ENCODE results near the gene DIAPH1.

Gene DIAPH1

DNA sequence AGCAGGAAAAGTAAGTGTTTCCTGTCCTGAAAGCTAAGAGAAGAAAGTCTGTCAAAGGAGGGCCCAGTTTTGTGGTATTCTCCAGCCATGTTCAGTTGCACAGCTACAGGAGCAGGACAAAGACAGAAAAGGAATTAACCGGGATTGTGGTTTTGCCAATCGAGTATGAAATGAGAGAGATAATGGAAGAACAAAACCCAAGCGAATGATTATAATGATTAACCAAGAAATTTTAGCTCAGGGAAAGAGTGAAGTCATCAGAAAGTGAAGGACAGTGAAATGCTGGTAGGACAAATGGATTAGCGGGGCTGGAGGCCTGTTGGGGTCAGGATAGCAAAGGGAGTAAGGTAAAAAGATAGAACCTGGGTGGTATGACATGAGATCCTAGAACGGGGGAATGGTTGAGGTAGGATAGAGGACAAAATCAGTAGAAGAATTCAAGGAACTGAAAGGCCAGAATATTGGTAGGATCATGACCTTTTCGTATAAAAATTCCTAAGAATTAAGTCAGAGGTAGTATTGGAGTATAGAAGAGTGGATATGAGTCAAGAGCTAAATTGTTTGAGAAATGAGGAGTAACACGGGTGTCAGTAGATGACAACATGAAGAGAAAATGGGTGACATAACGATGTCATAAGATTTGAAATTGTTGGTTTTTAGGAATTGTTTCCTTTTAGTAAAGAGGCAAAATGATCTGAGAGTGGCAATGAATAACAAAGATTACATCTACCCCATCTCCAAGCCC is 52.8 kb downstream of the DIAPH1 start:
- in situ Hi-C loops (cut with MboI; ENCODE audit: low sequenced_read_pairs): no loop called here

DNA sequence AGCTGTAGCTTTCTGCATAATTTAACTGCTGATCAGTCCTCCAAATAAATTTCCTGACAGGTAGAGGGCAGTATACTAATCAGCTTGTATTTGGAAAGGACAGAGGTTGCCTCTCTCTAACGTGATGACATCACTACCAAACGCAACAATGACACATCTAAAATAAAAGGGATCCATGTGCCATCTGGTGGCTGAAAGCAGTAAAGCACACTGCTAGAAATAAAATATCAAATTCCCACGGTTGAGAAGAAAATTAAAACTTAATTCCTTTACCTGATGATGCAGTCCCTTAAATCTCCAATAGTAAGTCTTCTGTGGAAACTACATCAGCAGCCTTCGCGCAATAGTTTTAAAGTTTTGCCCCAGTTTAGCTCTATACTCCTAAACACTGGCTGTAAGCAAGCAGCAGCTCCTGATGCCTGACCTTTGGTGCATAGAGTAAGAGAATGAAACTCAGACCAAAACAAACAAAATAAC is 54.5 kb downstream of the DIAPH1 start:
- in situ Hi-C loops (cut with MboI; ENCODE audit: low sequenced_read_pairs): no loop called here

DNA sequence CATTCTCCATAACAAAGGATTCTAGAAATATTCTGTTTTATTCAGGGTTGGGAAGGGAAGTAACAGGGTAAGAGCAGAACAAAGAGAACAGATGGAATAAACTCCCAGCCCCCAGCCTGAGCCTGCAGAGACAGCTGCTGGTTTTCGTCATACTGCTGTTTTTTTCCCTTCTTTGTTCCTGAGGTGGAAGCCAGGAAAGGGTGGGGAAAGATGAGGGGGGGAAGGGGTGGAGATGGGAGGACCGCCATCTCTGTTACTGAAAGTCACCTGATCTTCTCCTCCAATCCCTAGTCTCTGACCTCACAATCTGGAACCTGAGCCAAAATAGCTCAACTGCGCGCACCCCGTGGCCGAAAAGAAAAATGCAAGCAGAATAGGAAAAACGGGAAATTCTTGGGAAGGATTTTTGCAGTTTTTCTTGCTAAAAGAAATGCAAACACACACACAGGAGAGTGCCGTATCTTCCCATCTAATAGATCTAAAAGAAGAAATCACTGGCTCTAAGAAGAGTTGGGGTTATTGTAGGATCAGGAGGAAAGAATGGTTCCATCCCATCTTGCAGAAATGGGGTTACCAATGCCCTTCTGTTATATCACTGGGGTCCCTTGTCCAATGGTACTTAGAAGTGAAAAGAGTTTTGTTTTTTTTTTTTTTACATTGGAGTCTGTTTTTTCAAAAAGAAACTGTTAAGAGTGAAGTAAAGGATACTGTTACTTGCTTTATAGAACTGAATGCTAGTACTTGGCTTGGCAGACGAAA is 57.9 kb downstream of the DIAPH1 start:
- in situ Hi-C loops (cut with MboI; ENCODE audit: low sequenced_read_pairs): no loop called here

DNA sequence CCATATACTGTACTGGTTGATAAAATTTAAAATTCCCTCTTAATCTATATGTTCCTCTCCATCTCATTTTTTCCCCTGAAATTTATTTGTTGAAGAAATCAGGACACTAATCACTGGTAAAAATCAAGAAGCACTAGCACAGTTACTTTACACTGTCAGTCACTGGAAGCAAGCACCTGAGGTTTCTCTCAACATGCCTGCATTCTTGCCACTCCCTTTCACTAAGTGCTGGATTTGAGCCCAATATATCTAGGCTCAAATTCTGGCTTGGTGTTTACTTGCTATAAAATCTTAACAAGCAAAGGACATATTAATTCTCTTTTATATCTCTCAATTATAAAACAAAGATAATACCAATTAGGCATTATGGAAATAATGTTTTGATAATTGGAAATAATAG is 58.6 kb downstream of the DIAPH1 start:
- in situ Hi-C loops (cut with MboI; ENCODE audit: low sequenced_read_pairs): no loop called here

DNA sequence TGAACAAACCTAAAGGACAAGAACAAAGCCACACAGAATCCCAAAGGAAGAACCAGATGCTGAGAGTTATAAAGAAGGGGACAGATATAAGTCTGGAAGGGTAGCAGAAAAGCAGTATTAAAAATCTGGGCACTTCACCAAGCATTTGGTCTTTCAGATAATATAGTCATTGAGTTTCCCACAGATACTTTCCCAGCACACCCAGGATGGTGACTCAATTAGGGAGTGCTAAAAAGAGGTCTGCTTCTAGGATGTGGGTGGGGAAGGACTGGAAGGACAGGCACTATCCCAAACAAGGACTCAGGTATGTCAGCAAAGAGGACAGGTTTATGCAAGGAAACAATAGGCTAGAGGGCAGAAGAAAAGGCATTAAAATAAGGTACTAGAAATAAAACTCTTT is 59.3 kb downstream of the DIAPH1 start:
- in situ Hi-C loops (cut with MboI; ENCODE audit: low sequenced_read_pairs): no loop called here

DNA sequence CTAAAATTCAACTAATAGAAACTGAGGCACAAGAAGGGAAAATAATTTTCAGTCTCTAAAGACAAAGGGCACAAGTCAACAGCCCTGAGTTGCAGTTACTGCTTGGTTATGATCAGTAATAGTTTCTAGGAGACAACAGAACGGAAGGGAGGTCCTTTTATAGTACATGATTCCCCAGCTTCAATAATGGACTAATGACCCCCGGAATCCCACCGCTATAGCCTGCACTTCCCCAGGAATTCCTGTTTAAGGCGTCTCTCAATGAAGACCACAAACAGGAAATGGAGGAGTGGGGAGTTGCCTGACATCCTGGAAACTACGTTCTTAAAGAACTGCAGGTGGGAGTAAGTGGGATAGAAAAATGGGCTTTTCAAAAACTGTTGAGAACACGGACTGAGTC is 60.6 kb downstream of the DIAPH1 start:
- in situ Hi-C loops (cut with MboI; ENCODE audit: low sequenced_read_pairs): no loop called here

DNA sequence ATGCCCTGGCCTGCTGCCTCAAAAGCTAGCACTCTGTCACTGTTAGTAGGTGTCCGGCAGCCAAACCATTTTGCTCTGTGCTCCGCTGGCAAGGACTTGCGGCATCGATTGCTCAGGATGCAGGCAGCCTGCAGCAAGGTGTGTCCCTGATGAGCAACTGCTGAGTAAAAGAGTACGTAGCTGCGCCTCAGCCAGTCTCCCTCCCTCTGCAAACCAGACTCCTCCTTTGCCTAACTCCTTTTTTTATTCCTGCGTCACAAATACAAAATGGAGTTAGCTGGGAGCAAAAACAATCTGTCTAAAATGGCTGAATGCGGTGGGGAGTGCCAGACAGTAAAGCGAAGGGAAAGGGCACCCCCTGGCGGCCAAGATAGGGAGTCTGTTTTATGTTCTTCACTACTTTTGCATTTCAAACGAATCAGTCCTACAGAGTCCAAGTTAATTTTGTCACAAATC is 61.1 kb downstream of the DIAPH1 start:
- in situ Hi-C loops (cut with MboI; ENCODE audit: low sequenced_read_pairs): no loop called here

DNA sequence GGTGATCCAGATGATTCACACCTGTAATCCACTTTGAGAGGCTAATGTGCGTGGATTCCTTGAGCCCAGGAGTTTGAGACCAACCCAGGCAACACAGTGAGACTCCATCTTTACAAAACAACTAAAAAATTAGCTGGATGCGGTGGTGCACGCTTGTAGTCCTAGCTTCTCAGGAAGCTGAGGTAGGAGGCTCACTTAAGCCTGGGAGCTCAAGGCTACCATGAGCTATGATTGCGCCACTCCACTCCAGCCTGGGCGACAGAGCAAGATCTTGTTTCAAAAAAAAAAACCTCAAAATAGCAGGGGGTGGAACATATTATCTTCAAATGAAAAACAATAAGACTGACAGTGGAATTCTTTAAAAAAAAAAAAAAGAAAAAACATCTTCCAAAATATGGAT is 70.9 kb downstream of the DIAPH1 start:
- in situ Hi-C loops (cut with MboI; ENCODE audit: low sequenced_read_pairs): no loop called here

DNA sequence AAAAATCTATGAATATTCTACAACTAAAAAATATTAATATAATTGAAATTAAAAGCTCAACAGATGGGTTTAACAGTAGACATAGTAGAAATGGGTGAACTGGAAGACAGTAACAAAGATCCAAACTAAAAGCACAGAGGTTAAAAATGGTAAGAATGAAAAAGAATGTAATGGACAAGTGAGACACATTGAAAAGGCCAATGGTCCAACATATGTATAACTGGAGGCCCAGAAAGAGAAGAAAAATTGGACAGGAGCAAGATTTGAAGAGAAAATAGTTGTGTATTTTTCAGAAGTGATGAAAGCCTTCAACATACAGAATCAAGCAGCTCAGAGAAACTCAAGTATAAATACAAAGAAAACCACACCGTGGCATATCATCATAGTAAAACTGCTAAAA is 71.3 kb downstream of the DIAPH1 start:
- in situ Hi-C loops (cut with MboI; ENCODE audit: low sequenced_read_pairs): no loop called here

DNA sequence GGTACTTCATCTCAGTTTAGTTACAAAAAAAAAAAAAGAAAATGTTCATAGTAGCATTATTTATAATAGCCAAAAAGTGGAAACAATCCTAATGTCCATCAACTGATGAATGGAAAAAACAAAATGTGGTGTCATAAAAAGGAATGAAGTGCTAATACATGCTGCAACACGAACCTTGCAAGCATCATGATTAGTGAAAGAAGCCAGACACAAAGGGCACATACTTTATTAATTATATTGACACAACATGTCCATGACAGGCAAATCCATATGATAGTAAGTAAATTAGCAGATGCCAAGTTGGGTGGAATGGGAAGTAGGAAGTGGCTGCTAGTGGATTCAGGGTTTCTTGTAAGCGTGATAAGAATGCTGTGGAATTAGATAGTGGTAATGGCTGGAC is 75.7 kb downstream of the DIAPH1 start:
- in situ Hi-C loops (cut with MboI; ENCODE audit: low sequenced_read_pairs): no loop called here

DNA sequence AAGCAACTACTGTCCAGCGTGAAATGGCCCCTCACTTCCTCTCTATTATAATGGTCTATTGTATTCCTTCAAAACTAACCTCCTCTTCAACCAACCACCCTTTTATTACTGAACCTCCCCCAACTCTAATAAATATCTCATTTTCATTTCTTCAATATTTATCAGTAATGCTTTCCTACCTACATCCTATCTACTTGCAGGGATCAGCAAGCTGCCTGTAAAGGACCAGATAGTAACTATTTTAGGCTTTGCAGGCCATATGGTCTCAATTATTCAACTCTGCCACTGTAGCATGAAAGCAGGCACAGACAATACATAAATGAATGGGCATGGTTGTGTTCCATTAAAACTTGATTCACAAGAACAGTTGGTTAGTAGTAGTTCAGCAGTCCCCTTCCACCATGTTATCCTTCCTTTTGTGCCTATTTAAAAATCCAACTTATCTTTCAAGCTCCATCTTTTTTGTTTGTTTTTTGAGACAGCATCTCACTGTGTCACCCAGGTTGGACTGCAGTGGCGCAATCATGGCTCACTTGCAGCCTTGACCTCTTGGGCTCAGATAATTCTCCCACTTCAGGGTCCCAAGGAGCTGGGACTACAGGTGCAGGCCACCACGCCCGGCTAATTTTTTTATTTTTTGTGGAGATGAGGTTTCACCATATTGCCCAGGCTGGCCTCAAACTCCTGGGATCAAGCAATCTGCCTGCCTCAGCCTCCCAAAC is 84.1 kb downstream of the DIAPH1 start:
- in situ Hi-C loops (cut with MboI; ENCODE audit: low sequenced_read_pairs): no loop called here

DNA sequence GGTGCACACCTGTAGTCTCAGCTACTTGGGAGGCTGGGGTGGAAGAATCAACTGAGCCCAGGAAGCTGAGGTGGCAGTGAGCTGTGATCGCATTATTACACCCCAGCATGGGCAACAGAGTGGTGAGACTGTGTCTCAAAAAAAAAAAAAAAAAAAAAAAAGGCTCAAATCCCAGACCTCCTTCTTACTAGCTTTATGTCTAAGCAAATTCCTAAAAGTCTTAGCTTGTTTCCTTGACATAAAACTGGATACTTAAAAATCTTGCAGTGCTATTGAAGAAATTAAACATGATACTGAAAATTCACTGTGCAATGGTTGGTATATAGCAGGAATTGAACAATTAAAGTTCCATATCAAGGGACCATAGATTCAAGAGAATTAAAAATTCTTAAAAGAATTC is 84.9 kb downstream of the DIAPH1 start:
- in situ Hi-C loops (cut with MboI; ENCODE audit: low sequenced_read_pairs): no loop called here

DNA sequence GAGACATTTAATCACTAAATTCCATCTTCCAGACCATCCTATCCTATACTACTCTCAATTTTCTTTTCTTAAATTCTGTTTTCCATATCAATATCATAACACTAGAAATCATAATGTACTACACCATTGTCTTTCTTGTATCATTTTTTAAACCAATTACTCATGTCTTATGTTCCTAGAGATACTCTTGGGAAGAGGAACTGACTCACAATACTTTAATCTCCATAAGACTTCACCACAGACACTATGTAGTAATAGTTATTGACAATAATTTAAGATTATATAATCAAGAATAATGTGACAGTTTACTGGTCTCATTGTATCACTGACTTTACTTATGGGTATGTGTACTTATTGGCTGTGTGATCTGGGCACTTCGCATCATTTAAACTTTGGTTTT is 86.1 kb downstream of the DIAPH1 start:
- in situ Hi-C loops (cut with MboI; ENCODE audit: low sequenced_read_pairs): no loop called here

DNA sequence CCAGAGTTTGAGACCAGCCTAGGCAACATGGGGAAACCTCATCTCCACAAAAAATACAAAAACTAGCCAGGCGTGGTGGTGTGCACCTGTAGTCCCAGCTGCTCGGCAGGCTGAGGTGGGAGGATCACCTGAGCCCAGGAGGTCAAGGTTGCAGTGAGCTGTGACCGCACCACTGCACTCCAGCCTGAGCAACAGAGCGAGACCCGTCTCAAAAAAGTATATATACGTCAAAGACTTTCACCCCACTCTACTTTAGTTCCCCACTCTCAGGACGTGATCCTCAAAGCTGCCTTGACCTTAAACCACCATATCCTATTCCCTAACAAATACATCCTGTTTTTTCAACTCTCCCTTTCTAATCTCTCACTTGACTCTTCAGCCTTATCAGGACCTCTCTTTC is 88.9 kb downstream of the DIAPH1 start:
- in situ Hi-C loops (cut with MboI; ENCODE audit: low sequenced_read_pairs): no loop called here

DNA sequence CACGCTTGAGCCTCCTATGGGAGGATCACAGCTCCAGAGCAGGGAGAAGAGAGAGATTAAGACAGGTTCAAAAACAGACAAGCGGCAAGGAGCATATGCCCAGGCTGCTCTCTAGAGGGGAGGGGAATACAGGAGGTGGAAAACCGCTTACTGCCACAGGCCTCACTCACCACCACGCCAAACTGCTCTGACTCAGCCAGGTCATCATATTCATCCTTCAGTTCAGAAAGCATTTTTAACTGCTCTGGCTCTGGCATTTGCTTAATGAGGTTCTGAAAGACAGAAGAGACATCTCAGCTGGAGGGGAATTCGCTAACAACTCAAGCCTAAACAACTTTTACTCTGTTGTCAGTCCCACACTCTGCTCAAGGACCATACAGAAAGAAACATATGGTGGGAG is 89.8 kb downstream of the DIAPH1 start:
- in situ Hi-C loops (cut with MboI; ENCODE audit: low sequenced_read_pairs): no loop called here

DNA sequence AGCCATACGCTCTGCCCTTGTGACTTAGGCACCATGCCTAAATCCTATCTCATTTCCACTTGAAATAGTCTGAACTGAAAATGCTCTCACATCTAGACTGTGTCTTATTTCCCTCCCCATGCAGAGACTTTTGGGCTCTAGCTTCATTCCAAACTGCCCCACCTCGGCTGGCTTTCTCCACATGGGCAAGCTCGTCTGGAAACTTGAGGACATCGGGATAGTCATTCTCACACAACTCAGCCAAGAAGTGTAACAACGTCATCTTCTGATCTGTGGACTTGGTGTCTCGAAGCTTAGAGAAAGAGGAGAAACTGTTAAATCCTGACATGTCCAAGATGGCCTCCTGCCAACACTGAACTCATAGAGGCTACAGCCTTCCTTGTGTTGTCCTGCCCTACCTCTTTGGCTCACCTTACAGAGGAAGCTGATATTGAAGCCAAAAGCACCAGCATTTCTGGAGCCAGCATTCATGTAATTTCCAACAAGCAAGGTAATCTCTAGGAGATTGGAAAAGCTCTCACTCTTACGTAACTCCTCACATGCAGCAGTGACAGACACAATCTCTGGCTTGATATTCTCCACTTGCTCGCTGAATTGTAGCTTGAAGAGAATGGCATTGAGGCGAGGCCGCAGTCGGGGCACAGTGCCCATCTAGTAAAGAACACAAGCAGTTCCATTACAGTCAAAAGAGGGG is 90.4 kb downstream of the DIAPH1 start:
- in situ Hi-C loops (cut with MboI; ENCODE audit: low sequenced_read_pairs): no loop called here

DNA sequence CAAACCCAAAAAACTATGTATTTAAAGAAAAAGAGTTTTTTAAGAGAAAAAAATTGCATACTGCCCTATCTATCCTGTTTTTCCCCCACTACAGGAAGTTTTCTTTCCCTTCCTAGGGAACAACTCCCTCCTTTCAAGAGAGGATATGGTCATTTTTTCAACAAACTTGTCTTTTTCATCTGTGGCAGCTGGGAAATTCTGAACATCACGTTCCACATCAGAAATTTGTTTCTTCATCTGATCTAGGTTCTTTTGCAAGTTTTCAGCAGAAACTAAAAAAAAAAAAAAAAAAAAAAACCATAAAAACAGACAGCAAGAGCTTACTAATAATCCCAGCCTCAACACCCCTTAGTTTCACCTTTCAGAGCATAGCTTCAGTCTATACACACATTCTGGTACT is 91.4 kb downstream of the DIAPH1 start:
- in situ Hi-C loops (cut with MboI; ENCODE audit: low sequenced_read_pairs): no loop called here

DNA sequence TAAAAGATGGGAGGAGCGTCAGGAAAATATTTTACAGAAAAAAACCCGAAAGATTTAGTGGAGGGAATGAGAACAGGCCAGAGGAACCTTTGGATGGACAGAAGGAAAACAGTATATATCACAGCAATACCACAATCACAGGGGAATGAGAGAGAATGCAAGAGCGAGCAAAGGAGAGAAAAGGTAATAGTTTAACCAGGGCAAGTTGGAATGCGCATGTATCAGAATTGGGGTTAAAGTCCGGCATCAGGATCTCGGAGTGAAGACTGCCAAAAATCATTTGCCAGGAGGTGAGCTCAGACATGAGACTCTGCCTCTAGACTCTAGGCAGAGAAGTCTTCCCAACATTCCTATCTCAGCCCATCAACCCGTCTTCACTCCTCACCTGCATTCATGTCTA is 93.1 kb downstream of the DIAPH1 start:
- in situ Hi-C loops (cut with MboI; ENCODE audit: low sequenced_read_pairs): no loop called here

DNA sequence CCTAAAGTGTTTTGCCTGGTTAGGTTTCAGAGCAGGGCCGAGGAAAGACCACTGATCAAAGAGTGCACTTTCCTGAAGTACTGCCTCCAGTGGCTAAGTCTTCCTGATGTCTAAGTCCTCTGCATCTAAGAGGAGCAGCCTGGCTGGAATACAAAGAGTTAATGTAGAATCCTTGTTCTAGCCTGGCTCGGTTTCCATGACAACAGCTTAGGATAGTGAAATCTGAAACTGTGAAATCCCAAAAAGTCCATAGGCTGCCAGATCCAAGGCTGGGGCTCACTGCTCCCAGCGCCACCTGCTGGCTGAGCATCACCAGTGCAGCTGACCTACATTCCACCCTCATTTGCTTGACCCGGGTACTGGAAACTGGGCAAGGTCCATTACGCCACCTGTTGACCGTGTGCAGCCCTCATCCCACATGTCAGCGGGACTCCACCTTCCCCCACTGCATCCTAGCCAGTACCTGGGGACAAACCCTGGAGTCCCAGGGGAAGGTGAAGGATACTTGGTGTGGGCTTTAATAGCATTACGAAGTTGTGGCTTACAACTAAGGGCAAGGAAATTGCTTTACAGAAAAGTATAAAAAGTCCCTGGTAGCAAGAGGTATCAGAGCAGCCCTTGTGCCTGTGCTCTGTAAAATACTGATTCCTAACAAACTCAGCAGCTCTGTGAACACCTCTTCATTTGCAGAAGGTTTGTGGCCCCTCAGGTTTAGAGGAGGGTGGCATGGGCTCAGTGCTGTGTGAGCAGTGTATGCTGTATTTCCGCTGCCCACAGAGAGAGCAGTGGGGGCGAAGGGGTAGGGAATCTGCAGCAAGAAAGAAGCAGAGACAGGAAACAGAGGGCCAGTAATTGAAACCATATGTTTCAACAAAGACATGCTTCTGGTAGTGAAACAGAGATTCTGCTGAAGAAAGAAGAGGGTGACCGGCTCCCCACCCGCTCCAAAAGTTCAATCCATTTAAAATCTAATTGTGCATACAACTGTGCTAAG is 93.9 kb downstream of the DIAPH1 start:
- in situ Hi-C loops (cut with MboI; ENCODE audit: low sequenced_read_pairs): no loop called here

DNA sequence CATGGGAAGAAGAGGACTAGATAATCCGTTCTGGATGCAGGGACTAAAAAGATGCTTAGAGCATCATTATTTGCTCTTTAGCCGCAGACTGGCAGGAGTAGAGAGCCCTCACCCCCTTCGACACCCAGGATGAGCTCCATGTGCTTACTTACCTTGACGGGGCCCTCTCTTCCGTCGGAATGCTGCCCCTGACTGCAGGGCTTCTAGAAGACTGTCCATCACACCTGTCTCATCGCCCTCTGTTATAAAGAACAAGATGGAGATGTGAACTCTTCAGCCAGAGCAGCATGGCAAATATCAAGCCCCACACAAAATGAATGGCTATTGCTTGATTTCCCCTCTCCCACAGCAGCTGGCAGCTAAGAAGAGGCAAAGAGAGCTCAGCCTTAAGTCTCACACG is 94.8 kb downstream of the DIAPH1 start:
- in situ Hi-C loops (cut with MboI; ENCODE audit: low sequenced_read_pairs): no loop called here
